CMK (cell line): ENCODE measurements around the gene EIF4G1.

ENCODE experiments used
- DNase-seq: peaks from one replicate; pipeline ENCODE4 v3.0.0-alpha.2; 2010; ENCODE audit warnings: low read depth

The EIF4G1 gene

DNA sequence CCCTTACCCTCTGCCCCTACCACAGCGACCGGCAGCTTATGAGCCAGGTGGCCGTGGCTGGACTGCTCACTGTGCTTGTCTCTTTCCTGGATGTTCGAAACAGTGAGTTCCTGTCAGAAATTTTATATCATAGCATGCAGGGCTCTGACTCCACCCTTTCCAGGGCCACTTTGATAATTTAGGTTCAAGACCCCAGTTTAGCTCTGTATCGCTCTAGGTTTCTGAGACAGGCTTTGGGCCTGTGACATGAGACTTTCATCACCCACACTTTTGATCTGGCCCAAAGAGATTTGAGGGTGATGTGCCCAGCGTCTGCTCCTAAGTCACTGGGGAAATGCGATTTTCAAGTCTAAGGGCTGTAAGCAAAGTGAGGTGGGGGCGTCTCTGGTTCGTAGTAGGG is 6.5 kb upstream of the EIF4G1 start:
- no peak for DNase-seq

DNA sequence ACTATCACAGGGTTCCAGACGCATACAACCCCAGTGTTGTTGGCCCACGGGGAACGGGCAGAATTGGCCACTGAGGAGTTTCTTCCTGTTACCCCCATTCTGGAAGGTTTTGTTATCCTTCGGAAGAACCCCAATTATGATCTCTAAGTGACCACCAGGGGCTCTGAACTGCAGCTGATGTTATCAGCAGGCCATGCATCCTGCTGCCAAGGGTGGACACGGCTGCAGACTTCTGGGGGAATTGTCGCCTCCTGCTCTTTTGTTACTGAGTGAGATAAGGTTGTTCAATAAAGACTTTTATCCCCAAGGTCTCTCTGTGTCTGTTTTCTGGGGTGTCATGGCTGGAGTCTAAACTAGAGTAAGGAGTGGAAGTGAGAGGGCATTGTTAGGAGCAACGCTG is 5.7 kb upstream of the EIF4G1 start:
- DNase-seq = no peak

DNA sequence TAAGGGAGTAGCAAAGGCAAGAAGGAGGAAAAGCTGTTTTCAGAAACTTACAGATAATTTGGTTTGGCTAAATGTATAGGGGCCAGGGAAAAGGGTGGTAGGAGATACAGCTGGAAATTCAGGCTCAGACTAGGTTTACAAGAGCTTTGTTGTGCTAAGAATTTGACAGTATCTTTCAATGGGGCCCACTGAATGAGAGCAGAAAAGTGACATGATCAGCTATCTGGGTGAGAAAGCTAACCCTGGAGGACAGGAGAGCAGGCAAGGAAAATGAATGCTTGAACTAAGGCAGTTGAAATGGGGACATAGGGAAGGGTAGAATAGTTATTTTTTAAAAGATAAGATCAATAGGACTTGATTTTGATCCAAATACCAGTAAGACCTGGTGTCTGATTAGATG is 2.8 kb upstream of the EIF4G1 start:
- no peak for DNase-seq

DNA sequence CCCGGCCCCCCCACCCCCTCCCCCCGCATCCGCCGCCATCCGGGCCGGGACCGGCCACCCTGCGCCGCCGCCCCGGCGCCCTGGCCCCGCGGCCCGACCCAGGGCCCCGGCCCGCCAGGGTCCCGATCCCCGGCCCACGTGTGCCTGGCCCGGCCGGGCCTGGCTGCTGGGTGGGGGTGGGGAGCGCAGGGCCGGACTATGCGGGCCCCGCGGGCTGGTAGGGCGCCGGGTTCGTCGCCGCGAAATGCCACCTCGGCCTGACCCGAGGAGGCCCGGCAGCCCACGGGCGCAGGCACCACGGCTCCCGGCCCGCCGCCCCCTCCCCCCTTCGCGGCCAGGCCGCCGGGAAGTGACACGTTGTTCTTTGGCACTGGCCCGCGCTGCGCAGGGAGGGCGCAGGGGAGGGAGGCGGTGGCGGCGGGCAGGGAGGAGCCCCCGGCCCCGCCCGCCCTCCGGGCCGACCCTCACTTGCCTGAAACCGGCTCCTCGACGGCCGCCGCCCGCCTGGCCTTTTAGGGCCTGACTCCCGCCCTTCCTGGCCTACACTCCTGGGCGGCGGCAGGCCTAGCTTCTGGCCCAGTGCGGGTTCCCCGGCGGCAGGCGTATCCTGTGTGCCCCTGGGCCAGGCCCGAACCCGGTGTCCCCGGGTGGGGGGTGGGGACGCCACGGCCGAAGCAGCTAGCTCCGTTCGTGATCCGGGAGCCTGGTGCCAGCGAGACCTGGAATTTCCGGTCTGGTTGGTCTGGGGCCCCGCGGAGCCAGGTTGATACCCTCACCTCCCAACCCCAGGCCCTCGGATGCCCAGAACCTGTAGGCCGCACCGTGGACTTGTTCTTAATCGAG is 515 bp downstream of the EIF4G1 start:
- DNase-seq = no peak

DNA sequence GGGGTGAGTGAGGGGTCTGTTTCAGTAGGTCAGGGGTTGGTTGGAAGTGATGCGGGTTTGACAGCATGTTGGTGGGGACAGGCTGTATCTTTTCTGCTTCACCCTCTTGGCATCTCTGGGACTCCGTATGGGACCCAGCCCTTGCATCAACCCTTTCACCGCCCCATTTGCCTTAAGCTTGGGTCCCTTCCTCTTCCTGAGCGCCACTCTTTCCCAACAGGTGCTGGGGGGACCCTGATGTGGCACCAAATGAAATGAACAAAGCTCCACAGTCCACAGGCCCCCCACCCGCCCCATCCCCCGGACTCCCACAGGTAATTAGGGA is 1.1 kb downstream of the EIF4G1 start:
- no peak for DNase-seq

DNA sequence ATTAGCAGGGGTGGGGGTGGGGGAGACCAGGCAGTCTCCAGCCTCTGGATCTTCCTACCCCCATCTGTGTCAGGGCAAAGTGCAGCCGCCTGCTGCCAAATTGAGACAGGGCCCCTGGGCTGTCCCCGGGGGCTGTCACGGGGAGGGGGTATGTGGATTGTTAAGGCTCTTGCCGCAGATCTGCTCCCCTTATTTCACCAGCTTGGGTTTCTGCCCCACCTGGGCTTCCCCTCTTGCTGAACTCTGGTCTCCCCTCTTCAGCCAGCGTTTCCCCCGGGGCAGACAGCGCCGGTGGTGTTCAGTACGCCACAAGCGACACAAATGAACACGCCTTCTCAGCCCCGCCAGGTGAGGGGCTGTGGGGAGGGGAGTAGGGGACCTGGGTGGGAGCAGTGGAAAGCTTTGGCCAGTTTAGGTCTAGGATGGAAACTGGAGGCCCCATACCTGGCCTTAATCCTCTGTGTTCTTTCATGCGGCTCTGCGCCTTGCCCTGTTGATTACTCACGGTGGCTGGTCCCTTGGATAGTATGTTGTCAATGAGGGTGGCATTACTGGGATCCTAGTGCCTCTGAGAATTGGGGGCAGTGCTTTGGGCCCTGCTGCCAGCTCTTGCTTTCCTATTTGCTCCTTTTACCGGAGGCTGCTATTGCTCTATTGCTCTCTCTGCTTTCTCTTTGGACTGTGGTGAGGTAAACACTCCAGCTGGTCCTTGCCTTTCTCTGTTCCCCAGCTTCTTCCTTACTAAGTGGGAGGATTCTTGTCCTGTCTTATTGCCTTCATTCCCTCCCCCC is 1.7 kb downstream of the EIF4G1 start:
- no peak for DNase-seq

DNA sequence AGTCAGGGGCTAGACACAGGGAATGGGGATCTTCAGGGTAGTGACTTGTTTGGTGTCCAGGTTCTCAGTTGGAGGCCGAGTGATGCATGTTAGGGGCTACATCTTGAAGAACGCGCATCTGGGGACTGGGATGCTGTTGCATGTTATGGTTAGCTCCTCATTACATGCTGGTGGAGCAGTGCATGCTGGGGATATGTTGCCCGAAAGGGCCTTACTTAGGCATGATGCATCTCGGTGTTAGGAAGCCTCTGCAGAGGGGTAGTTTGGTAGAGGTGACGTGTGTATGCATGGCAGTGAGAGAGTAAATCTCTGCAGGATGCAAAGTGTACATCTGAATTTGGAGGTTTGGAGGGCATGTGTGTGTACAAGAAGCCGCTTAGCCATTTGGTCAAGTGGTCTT is 2.4 kb downstream of the EIF4G1 start:
- no peak for DNase-seq

DNA sequence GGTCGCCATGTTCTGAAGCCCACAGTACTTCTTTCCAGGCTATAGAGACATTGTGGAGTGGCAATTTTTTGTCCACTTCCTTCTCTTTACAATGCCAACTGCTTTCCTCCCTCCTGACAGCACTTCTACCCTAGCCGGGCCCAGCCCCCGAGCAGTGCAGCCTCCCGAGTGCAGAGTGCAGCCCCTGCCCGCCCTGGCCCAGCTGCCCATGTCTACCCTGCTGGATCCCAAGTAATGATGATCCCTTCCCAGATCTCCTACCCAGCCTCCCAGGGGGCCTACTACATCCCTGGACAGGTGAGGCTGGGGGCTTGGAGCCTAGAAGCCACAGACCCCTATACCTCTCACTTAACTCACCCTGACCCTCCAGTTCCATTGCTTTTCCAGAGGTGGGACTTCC is 2.8 kb downstream of the EIF4G1 start:
- DNase-seq = no peak

DNA sequence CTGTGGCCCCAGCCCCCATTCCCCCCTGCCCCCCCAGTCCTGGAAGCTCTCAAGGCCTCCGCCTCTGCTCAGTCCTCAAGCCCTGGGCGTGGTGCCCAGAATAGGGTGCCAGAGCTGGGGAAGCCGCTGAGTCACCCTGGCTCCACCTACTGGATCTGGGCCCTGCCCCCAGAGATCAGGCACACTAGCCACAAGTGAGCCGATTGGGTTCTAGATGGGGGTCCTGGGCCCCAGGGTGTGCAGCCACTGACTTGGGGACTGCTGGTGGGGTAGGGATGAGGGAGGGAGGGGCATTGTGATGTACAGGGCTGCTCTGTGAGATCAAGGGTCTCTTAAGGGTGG is 5.7 kb downstream of the EIF4G1 start:
- no peak for DNase-seq

DNA sequence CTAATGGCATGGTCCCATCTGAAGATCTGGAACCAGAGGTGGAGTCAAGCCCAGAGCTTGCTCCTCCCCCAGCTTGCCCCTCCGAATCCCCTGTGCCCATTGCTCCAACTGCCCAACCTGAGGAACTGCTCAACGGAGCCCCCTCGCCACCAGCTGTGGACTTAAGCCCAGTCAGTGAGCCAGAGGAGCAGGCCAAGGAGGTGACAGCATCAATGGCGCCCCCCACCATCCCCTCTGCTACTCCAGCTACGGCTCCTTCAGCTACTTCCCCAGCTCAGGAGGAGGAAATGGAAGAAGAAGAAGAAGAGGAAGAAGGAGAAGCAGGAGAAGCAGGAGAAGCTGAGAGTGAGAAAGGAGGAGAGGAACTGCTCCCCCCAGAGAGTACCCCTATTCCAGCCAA is 7.3 kb downstream of the EIF4G1 start:
- no peak for DNase-seq

DNA sequence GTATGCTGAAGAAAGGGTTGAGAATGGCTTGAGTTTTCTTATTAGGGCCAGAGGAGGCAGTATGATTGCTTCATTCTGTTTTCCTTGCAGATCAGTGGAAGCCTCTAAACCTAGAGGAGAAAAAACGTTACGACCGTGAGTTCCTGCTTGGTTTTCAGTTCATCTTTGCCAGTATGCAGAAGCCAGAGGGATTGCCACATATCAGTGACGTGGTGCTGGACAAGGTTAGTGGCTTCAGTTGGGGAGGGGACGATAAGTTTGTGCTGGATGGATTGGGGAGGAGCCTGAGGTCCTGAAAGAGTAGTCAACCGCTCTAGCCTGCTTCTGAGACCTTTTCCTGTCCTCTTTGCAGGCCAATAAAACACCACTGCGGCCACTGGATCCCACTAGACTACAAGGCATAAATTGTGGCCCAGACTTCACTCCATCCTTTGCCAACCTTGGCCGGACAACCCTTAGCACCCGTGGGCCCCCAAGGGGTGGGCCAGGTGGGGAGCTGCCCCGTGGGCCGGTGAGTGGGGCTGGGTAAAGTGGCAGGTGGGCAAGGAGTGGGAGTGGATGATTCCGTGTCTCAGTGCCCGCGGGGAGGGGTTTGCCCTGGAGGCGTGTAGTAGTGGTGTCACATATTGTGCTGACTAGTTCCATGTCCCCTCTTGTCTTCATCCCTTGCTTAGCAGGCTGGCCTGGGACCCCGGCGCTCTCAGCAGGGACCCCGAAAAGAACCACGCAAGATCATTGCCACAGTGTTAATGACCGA is 8.5 kb downstream of the EIF4G1 start:
- no peak for DNase-seq

DNA sequence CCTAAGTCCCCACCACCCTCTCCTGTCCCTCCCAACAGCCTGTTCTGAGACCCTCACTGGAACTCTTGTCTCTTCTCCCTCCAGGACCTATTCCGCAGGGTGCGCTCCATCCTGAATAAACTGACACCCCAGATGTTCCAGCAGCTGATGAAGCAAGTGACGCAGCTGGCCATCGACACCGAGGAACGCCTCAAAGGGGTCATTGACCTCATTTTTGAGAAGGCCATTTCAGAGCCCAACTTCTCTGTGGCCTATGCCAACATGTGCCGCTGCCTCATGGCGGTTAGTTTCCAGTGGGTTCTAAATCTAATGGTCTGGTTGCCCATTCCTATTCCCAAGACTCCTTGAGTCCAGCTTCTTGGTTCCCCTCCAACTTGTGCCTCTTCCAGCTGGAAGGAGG is 9.3 kb downstream of the EIF4G1 start:
- no peak for DNase-seq

DNA sequence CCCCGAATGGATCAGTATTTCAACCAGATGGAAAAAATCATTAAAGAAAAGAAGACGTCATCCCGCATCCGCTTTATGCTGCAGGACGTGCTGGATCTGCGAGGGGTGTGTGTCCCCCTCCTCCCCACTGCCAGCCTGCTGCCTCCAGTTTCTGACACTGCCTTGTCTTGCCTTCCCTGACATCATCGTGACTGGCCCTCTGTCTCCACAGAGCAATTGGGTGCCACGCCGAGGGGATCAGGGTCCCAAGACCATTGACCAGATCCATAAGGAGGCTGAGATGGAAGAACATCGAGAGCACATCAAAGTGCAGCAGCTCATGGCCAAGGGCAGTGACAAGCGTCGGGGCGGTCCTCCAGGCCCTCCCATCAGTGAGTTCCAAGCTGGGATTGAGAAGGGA is 10.9 kb downstream of the EIF4G1 start:
- DNase-seq = no peak

DNA sequence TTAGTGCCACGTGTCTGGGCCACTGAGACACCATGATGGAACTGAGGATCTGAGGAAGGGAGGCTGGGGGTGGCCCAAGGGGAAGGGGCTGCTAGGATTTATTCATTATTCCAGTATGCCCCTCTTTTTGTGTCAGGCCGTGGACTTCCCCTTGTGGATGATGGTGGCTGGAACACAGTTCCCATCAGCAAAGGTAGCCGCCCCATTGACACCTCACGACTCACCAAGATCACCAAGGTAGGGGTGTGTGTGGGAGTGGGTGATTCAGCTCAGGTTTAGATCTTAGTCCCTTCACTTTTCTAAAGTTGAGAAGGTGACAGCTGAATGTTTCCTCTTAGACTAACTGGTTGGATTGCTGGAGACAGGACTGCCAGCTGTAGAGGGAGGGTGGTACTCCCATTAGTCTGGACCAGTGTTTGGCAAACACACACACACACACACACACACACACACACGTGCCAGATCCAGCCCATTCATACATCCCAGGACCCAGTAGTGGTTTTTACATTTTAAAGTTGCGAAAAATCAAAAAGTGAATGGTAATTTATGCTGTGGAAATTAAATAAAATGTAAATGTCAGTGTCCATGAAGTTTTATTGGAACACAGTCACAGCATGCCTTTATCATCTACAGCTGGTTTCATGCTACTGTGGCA is 11.4 kb downstream of the EIF4G1 start:
- no peak for DNase-seq

DNA sequence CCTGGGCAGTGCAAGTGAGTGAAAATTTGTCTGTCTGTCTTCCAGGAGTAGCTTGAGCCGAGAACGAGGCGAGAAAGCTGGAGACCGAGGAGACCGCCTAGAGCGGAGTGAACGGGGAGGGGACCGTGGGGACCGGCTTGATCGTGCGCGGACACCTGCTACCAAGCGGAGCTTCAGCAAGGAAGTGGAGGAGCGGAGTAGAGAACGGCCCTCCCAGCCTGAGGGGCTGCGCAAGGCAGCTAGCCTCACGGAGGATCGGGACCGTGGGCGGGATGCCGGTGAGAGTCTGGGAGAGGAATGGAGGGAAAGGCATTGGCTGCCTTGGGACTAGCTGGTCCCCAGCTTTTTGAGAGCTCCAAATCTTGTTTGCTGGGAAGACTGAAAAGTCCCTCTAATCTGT is 12.8 kb downstream of the EIF4G1 start:
- DNase-seq = no peak

DNA sequence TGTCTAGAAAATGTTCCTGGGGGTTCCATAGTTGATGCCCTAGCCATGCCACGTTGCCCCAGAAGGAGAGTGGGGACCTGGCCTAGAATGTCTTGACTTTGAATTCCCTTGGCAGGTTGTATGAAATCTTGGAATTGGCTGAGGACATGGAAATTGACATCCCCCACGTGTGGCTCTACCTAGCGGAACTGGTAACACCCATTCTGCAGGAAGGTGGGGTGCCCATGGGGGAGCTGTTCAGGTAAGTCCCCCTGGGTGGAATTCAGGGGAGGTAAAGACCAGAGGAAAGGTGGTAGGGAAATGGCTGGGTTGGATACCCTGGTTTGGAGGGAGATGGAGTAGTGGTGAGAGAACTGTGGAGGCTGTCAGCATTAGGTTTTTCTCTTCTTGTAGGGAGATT is 14.1 kb downstream of the EIF4G1 start:
- DNase-seq = no peak

DNA sequence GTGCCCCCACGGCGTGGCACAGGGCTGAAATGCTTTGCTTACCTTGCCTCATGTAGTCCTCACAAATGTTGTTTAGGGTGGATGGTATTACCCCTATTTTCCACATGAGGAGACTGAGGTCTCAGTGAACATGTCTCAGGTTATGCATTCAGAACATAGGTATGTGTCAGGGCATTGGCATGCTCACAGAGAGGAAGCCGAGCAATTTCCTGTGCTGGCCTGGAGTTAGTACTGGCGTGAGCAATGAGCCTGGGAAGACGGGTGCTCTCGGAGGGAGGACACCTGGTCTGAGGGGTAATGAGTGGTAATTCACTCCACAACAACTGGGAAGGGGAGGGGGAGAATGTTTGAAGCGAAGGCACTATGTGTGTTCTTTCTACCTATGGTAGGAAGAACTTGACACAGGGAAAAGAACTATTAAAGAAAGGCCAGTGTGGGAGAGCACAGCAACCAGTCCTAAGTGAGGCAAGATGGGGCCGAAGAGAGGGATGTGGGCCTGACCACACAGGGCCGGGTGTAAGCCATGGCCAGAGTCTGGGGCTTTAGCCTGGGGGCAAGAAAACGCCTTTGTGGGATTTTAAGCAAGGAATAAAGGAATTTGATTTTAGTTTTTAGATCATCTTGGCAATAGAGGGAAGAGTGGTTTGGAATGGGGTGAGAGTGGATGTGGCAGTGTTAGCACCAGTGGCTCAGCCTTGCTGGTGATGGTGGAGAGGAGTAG is 18.1 kb downstream of the EIF4G1 start:
- DNase-seq = no peak

DNA sequence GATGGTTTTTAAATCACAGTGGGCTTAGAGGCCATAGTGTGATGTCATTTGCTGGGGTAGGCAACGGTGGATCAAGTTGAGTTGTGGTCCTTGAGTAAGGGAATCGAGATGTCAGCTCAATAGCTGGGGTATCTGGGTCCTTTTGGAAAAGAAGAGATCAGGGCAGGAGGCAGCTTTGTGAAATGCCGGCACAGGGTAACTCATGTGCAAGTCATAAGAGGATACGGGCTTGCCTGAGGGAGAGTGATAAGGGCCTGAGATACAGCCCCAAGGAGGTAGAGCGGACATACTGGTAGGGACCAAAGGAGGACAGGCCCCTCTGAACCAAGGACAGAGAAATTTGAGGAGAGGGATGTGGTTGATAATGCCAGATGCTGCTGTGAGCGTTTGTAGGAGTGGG is 18.8 kb downstream of the EIF4G1 start:
- no peak for DNase-seq

DNA sequence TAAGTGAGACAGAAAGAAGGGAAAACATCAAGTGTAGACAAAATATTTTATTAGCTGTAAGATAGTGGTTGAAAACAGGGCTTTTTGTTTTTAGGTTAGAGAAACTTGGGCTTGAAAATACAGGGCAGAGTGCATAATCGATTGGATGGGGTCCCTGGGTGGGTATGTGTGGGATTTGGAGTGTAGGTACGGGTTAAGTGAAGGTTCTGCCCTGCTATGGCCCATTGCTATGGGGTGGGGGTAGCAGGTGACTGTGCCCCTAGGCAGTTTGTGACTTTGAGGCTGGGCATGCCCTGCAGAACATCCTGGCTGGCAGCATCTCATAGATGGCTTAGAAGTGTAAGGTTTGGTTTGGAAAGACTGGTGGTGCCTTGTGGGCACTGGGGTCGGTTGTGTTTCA is 19.3 kb downstream of the EIF4G1 start:
- no peak for DNase-seq

DNA sequence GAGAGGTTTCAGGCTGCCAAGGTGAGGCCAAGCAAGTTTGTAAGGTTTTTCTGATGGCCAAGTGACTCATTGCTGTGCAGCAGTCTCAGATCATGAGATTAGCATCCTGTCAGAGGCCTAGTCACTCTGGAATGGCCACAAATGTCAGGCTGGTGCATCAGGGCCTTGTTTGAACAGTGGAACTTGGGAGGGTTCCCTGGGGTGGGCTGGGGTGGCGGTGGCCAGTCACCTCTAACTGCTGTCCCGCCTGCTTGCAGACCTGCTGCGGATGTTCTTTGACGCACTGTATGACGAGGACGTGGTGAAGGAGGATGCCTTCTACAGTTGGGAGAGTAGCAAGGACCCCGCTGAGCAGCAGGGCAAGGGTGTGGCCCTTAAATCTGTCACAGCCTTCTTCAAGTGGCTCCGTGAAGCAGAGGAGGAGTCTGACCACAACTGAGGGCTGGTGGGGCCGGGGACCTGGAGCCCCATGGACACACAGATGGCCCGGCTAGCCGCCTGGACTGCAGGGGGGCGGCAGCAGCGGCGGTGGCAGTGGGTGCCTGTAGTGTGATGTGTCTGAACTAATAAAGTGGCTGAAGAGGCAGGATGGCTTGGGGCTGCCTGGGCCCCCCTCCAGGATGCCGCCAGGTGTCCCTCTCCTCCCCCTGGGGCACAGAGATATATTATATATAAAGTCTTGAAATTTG is 20.2 kb downstream of the EIF4G1 start:
- no peak for DNase-seq

DNA sequence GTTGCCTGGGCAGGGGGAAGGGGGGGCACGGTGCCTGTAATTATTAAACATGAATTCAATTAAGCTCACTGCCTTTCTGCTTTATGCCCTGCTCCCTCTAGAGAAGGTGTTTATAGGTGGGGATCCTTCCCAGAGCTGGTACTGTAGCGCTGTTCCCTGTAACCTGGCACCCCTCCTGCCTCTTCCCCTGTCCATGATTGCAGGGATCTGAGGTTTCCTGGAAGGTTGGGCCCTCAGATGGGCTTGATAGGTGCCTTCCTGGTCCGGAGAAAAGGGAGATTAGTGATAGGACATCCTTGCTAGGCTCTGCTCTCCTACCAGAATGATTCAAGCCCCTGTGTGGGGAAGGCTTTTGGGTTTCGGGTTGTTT is 20.9 kb downstream of the EIF4G1 start:
- no peak for DNase-seq
